Measurements from ENCODE around the gene DSC1. TPM values are rescaled to one million over a fixed set of nuclear protein-coding genes. Genes with fewer than 3 reads are reported as not detected.

The DSC1 gene
- total and polyA plus RNA-seq, 7 donors = 0.09 TPM; not detected in 6

DNA sequence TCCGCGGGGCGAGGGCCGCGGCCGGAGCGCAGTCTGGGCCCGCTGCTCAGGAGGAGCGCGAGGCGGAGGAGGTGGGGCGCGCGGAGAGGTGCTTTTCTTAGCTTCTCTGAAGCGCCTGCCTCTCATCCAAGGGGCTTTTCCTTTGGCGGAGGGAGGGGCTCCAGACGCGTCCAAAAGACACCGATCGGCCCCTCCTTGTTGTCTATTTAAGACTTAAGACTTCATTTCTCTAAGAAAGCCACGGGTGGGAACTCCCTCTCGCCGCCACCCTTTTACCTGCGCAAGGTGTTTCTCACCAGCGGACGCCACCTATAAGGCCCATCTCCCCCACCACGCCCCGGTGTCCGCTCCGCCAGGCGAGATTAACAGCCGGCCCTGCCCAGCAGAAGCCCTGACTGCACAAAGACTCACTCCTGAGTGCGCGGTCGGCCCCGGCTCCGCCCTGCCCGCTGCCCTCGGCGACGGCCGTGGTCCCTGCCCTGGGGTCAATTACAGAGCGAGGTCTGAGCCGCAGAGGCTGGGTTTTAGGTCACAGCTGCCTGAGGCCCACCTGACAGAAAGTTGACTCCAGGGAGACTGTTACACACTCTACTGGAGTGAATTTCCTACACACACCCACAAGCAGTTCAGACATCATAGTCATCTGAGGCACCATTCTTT is 60.5 kb downstream of the DSC1 start, which contains the start of gene DSC2:
TSS of gene DSC2 (minus strand) at position 397 of the 660 bp plus-strand sequence. CDS start 450 bp downstream, outside the sequence.
- Histone ChIP-seq H3K4me3 (peak within 1 kb of the TSS; percentile 28 to 60 (median 49)), H3K27me3 (peaks cover 2 to 32% (median 26%) of the 10 kb centered on the region in 3 donors), H3K36me3 (no peaks in the 10 kb centered on the region), H3K9me3 (no peaks in the 10 kb centered on the region), H3K27ac (peak within 1 kb of the TSS; percentile 56 to 72 (median 69)), H3K4me1 (peaks cover 0 to 8% (median 3%) of the 10 kb centered on the region in 4 donors)
- intact Hi-C loops (cut with DNase I) = no loop called here
- 3 to 5% methylated on average over 44 of the region's 44 CpGs for WGBS, 2 donors
- TF ChIP-seq CTCF (IDR thresholded peaks at IDR 0.05) (no peak), POLR2AphosphoS5 (IDR thresholded peaks at IDR 0.05) (peak in 1 of 4 donors; percentile 19), EP300 (IDR thresholded peaks at IDR 0.05) (no peak), POLR2A (IDR thresholded peaks at IDR 0.05) (peak in 1 of 2 donors; percentile 49)
- no peak for DNase-seq

DNA sequence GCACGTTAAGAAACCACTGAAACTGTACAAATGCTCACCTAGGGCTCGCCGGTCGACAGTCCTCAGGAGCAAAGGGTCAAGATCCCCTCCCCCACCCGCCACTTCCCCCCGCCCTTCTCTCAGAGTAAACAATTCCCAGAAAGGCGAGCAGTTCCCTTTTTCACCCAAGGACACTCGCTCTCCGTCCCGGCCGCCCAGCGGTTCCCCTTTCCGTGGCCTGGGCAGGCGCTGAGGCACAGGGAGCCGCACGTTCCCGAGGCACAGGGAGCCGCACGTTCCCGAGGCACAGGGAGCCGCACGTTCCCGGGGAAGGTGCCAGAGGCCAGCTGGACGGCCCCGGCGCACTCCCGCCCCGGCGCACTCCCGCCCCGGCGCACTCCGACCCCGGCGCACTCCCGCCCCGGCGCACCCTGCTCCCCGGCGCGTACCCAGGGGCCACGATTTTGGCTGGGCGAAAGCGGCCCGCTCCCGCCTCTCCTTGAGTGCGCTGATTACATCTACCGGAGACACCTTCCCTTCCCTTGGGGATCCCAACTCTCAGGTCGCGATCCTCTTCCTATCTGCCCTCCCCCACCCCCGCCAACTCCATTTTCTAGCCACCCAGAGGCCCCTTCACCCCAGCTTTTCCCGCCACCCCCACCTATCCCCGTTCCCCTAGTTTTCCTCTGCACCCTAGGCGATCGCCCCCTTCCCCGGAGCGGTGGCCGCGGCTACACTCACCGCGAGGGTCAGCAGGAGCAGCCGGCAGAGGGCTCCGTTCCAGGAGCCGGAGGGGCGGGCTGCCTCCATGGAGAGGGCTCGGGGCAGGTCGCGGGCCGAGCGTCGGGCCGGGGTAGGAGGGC is 61.3 kb downstream of the DSC1 start:
- 1 to 2% methylated on average over 72 of the region's 72 CpGs for WGBS, 2 donors
- peak; percentile 80 for DNase-seq

DNA sequence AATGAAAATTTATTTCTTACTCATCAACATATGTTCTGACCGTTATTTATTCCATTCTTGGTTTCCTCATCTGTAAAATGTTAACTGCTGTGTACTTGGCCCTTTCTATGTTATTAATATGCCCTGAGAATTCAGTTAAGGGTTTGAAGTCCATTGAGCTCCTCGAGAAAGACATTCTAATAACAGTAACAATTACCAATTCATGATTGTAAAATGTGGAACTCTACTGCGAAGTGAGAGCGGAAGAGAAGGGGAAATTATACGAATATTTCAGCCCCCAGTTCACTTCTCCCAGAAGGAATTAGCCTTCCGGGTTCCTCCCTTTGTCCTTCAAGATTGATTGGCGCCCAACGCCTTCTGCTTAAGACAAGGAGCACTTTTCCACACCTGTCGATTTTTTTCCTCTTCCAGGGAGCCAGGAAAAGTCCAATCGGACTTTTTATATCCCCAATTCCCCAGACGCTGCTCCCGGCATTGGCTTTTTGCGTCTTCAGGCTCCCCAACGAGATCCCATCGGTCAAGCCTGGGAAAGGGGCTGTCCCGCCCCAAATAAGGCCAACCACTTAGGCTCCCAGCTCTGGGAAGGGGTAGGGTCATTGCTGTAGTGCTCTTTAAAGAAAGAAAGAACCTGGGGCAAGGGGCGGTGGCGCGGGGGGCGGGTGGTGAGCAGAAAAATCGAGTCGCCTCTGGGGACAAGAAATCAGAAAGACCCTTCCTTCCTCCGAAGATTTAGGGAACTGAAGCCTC is 62.0 kb downstream of the DSC1 start:
- H3K9me3 ChIP-seq = no peaks in the 10 kb centered on the region
- intact Hi-C loops (cut with DNase I) = no loop called here
- peaks cover 0 to 8% (median 3%) of the 10 kb centered on the region in 4 donors for H3K4me1 ChIP-seq
- H3K36me3 ChIP-seq = no peaks in the 10 kb centered on the region
- H3K27me3 ChIP-seq = peaks cover 2 to 32% (median 26%) of the 10 kb centered on the region in 3 donors
- TF ChIP-seq POLR2A (IDR thresholded peaks at IDR 0.05) (no peak), POLR2AphosphoS5 (IDR thresholded peaks at IDR 0.05) (no peak), EP300 (IDR thresholded peaks at IDR 0.05) (no peak), CTCF (IDR thresholded peaks at IDR 0.05) (no peak)
- WGBS, 2 donors = 4 to 12% methylated on average over 23 of the region's 23 CpGs
- no peak for DNase-seq
- H3K4me3 ChIP-seq = peak overlapping the region; percentile 28 to 60 (median 49)
- peak overlapping the region; percentile 56 to 72 (median 69) for H3K27ac ChIP-seq

More for the DNA sequence above, 61.3 kb downstream of the DSC1 start:
- Histone ChIP-seq H3K27me3 (peaks cover 2 to 32% (median 26%) of the 10 kb centered on the region in 3 donors), H3K36me3 (no peaks in the 10 kb centered on the region), H3K4me3 (peak overlapping the region; percentile 28 to 60 (median 49)), H3K27ac (peak overlapping the region; percentile 56 to 72 (median 69)), H3K9me3 (no peaks in the 10 kb centered on the region), H3K4me1 (peaks cover 0 to 8% (median 3%) of the 10 kb centered on the region in 4 donors)
- intact Hi-C loops (cut with DNase I) = no loop called here
- no peak for TF ChIP-seq POLR2A (IDR thresholded peaks at IDR 0.05)
- peak in 3 of 4 donors; percentile 14 to 57 (median 42) for TF ChIP-seq POLR2AphosphoS5 (IDR thresholded peaks at IDR 0.05)

GRCh38 chr18:31099450-31100230 is 63.0 kb downstream of the DSC1 start:
- DNase-seq = no peak
- TF ChIP-seq POLR2AphosphoS5 (IDR thresholded peaks at IDR 0.05) = no peak
- no peak for TF ChIP-seq EP300 (IDR thresholded peaks at IDR 0.05)
- no peak for TF ChIP-seq CTCF (IDR thresholded peaks at IDR 0.05)
- TF ChIP-seq POLR2A (IDR thresholded peaks at IDR 0.05) = no peak
- Histone ChIP-seq H3K27me3 (peaks cover 2 to 32% (median 26%) of the 10 kb centered on the region in 3 donors), H3K9me3 (no peaks in the 10 kb centered on the region), H3K36me3 (no peaks in the 10 kb centered on the region), H3K27ac (peak overlapping the region in 1 of 4 donors; percentile 69), H3K4me3 (no peak overlapping the region), H3K4me1 (peaks cover 0 to 8% (median 3%) of the 10 kb centered on the region in 4 donors)
- WGBS, 2 donors = 21 to 72% methylated on average over 10 of the region's 10 CpGs
- intact Hi-C loops (cut with DNase I) = no loop called here
